Head of caudate nucleus (tissue), 42 donors: Measurements from ENCODE around the gene PPP1R12B.
"Not testable (repeated sequence)": the region's sequence is repeated elsewhere in the genome, so short reads cannot be mapped to it uniquely, and the experiment has no call there.

Experiments used
- DNase-seq, 42 donors: peaks; one replicate each; pipeline versions ENCODE4 v3.0.0 to v3.0.0-alpha.2; 2020 to 2021; ENCODE audit warnings: mixed read lengths in 7 of 42
- intact Hi-C: fragments of 100-400 bp; cut with DNase I; formaldehyde crosslinking; loops from one replicate; pipeline ENCODE4 v1.15.0; 2022

PPP1R12B gene

GRCh38 chr1:202343652-202344349 lies 4.7 kb upstream of the PPP1R12B start:
- peak in 2 of 42 donors; percentile 20 to 23 for DNase-seq
- intact Hi-C loops, result loop anchor here (10.0 kb wide), 1 partner anchor 61 kb away; no protein-coding TSS in a partner anchor

DNA sequence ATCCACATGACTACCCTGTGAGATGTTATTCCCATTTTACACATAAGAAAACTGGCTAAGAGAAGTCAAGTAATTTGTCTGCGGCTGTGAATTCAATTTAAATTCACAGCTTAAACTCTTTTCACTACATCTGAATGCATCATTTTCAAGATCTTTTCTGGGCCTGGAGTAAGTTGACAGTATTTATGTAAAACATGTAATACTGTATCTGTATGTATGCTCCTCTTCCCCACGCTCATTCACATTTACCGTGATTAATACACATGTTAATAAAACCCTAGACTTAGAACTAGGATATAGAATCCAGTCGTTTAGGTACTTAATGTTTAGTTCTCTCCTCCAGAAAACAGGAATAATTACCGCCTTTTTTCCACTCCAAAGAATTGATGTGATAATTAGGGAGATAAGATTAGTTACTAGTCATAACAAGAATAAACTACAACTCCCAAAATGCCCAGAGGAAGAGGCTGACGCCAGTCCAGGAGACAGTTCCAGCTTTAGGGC lies 442 bp upstream of the PPP1R12B start:
- intact Hi-C loops, result loop anchor here (10.0 kb wide), 1 partner anchor 57 kb away; no protein-coding TSS in a partner anchor
- DNase-seq, result no peak

DNA sequence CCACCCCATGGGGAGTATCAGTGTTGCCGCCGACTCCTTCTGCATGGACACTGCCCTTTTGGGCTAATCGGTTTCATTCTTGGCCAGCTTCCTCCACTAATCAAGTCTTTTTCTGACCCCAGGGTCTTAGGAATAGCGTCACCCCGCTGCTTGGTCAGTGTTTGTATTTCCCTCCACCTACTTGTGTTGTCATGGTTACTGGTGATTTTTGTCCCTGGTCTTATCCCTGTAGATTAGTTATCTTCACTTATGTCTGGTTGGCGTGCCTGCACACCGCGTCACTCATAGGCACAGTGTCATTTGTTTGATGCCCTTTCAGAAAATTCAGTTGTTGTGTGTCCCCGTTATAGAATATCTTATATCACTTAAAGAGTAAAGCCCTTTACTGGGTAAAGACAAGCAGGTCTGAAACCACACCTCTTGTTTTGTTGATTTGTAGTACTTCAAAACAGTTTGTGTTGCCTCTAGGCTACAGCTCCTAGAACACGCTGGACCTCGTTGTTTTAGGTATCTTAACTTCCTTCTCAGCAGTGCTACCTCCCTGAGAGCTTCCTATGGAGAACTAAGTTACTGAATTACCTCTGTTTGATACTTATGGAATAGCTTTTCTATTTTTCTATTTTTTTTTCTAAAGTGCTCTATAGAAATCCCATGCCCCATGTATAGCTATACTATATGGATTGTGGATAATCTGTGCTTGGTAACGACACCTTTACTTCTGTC lies 868 bp downstream of the PPP1R12B start:
- DNase-seq, result peak in 6 of 42 donors; percentile 5 to 30 (median 12)
- intact Hi-C loops, result loop anchor here (10.0 kb wide), 1 partner anchor 55 kb away; no protein-coding TSS in a partner anchor

DNA sequence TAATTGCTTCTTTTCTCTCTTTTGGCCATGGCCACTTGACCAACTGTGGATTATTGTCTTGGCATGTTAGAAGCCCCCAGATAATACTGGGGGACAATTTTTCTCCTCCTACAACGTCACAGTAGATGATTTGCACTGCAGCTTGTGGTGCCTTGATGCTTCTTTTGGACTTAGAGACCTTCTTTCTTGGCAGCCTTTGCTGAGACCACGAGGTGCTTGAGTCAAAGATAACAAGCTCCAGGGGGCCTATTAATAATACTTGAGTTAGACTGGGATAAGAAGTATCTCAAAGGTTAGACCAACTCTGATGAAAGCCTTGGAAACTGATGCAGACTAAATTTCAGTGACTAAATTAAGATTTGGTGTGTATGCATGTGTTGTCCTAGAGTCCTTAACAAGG lies 3.2 kb downstream of the PPP1R12B start:
- intact Hi-C loops, result no loop called here
- no peak for DNase-seq

DNA sequence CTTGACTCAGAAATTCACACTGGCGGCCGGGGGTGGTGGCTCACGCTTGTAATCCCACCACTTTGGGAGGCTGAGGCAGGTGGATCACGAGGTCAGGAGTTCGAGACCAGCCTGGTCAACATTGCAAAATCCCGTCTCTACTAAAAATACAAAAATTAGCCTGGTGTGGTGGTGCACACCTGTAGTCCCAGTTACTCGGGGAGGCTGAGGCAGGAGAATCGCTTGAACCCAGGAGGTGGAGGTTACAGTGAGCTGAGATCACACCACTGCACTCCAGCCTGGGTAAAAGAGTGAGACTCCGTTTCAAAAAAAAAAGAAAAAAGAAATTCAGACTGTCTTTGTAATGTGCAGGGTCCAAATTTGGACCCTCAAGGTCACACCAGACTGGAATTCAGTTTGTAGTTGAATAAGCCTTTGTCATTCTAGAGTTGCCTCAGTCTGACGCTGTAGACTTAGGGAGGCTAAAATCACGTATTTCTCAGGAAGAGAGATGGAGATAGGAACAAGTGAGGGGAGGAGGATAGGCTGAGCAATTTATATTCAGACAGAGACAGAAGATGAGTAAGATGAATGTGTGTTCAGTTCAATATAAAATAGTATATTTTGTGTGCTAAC lies 4.2 kb downstream of the PPP1R12B start:
- intact Hi-C loops, DNase-seq: not testable (repeated sequence)

DNA sequence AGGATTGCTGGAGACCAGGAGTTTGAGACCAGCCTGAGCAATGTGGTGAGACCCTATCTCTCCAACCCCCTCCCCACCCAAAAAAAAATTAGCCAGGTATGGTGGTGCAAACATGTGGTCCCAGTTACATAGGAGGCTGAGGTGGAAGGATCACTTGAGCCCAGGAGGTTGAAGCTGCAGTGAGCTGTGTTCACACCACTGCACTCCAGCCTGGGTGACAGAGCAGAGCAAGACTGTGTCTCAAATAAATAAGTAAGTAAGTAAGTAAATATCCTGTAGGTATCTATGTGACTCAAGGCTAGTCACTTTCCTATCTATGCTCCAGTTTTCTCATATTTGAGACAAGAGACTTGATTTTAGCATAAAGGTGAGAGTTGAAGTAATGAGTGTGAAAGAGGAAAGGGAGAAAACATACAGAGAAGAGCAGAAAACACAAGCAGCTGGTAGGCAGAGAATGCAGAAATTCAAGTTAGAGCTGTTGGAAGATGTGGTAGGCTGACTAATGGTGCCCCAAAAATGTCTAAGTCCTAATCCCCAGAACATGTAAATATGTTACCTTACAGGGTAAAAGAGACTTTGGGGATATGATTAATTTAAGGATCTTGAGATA lies 7.5 kb downstream of the PPP1R12B start:
- no peak for DNase-seq
- intact Hi-C loops, result no loop called here

DNA sequence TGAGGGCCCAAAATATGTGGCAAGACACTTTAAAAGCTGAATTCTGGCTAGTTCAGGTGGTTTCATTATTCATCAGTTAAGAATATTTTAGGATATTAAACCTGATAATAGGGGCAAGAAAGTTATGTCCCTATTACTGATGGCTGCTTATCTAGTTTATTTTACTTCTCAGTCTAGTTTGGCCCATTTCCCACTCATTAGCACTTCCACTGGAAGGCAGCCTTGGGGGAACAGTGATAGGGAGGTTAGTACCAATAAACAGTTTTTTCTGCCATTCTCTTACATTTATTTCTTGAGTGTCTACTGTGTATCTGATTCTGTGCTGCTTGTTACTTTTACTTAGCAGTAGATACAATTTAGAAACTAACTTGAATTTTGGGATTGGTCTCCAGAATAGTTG lies 9.0 kb downstream of the PPP1R12B start:
- no peak for DNase-seq
- intact Hi-C loops, result no loop called here

DNA sequence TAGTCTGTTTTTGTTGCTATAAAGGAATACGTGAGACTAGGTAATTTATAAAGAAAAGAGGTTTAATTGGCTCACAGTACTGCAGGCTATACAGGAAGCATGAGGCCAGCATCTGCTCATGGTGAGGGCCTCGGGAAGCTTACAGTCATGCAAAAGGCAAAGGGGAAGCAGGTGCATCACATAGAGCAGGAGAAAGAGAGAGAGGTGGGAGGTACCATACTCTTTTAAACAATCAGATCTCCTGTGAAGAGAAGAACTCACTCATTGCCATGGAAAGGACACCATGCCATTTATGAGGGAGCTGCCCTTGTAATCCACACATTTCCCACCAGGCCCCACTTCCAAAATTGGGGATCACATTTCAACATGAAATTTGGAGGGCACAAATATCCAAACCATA lies 12.7 kb downstream of the PPP1R12B start:
- no peak for DNase-seq
- intact Hi-C loops, result no loop called here

DNA sequence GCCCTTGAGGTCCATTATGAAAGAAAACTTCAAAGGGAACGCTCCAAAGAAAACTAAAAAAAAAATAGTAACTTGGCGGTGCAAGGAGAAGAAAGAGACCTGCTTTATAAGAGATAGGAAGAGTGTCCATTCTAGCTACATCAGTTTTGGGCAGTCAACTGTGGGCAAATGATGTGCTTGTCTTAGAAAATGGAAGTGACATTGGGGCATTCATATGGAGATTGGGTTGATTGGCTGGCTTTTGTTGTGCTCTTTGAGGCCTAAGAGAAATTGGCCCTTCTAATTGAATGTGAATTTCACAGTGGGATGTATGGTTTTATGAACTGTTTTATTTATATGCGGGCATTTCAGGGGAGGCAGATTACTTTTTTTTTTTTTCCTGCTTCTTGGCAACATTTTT lies 13.2 kb downstream of the PPP1R12B start:
- DNase-seq, result no peak
- intact Hi-C loops, result no loop called here

GRCh38 chr1:202362212-202362611 lies 13.7 kb downstream of the PPP1R12B start:
- intact Hi-C loops, result no loop called here
- DNase-seq, result no peak

GRCh38 chr1:202365092-202365815 lies 16.8 kb downstream of the PPP1R12B start:
- intact Hi-C loops, result no loop called here
- no peak for DNase-seq

DNA sequence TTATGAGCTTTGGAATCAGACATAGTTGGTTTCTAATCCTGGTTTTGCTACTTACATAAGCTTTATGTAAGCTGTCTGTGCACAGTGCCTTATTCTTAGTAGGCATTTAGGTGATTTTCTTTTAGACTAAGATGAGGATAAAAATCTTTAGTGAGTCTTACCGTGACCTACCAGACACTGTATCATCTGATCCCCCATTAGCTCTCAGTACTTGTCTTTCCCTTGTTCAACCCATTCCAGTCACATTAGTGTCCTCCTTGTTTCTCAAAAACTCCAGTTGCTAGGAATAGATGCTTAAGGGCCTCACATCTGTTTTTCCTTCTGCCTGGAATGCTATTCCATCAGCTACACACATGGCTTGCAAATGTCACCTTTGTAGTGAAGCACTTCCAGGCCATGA lies 18.8 kb downstream of the PPP1R12B start:
- intact Hi-C loops, result no loop called here
- DNase-seq, result no peak

GRCh38 chr1:202370906-202371305 lies 22.4 kb downstream of the PPP1R12B start:
- not testable (repeated sequence) for DNase-seq

DNA sequence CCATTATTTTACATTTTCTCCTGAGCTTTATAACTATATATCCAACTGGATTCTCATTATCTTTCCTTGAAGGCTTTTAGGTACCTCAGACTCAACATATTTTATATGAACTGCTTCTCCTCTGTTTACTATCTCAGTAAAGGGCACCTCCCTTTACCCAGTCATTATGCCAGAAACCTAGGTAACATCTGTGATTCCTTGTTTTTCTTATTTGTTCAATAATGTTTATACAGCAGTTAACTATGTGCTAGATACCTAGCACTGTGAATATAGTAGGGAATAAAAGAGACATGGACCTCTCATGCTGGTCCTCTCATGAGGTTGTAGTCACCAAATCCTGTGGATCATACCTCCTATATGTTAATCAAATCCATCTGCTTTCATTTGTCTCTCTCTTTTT lies 25.6 kb downstream of the PPP1R12B start:
- intact Hi-C loops, result no loop called here
- no peak for DNase-seq

More at GRCh38 chr1:202370906-202371305, 22.4 kb downstream of the PPP1R12B start:
- intact Hi-C loops, result not testable (repeated sequence)

DNA sequence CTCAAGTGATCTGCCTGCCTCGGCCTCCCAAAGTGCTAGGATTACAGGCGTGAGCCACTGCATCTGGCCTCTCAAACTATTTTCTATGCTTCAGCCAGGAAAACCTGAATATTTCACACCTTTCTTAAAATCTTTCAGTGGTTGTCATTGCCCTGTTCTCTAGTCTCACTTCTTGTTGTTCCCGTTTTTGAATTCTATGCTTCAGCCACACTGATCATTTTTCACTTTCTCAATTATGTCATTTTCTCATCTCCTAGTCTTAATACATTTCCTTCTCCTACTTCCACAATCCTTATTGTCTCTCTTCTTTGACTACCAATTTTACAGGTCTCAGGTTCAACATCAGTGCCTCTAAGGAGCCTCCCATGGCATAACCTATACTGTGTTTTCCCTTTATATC lies 26.7 kb downstream of the PPP1R12B start:
- DNase-seq, intact Hi-C loops: not testable (repeated sequence)

DNA sequence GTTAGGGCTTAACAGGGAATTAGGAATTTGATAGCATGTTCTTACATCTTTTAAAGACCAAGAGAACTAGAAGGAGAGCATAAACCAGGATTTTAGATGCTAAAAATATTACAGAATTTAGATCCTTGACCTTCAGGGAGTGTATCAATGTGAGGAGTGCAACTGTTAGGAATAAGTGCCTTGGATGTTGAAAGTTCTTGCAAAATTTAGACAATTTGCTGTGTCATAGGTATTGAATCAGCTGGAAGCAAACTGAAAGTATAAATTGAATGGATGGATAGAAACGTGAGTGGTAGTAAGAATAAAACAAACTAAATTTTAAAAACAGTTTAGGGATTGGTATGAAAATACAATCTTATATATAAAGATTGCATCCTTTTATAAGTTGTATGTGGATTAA lies 27.7 kb downstream of the PPP1R12B start:
- no peak for DNase-seq
- intact Hi-C loops, result no loop called here

DNA sequence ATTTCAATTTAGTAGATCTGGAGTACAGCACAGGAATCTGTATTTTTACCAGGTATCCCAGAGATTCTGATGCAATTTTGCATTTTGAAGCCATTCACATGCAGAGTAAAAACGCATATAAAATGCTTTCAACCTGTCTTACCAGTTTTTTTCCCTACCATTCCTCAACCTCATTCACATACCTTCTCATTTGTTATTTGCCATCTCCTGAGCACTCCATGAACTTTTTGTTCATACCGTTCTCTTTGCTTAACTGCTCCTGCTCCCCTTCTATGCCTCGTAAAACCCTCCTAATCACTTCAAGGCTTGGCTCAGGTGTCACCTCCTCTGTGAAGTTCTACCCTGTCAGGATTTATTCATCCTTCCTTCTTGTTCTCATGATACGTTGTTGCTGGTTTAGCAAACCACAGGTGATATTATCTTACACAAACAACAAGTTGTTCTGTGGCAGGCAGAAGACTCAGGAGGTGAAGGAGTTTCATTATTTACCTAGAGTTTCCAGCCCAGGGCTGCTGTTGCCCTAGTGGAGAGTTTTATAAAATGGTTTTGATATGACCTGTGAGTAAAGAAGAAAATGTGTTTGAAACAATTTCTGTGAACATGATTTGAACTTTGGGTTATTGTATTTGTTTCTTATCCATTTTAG lies 31.5 kb downstream of the PPP1R12B start:
- DNase-seq, intact Hi-C loops: not testable (repeated sequence)

GRCh38 chr1:202380535-202380934 lies 32.0 kb downstream of the PPP1R12B start:
- intact Hi-C loops, DNase-seq: not testable (repeated sequence)
